ENCODE measurements around the gene ANKRD13D.

GRCh38 chr11:67347964-67348749 is 59.1 kb downstream of the ANKRD13D start:
- TF ChIP-seq CTCF (IDR thresholded peaks at IDR 0.05) (no peak), POLR2A (IDR thresholded peaks at IDR 0.05) (no peak), EP300 (IDR thresholded peaks at IDR 0.05) (no peak)

Measured in tibial nerve (tissue), 4 donors.